GM06990 (cell line): ENCODE measurements around the gene AGAP1.

Experiments
- DNase-seq: peaks from one replicate; pipeline ENCODE4 v3.0.0-alpha.2; 2011; ENCODE audit not compliant: insufficient read length; ENCODE audit errors: extremely low read depth
- H3K27me3 ChIP-seq: replicated peaks from 2 replicates; pipeline ENCODE4 v1.6.0; 2011; ENCODE audit warnings: low read length; ENCODE audit not compliant: control insufficient read depth, insufficient read depth
- H3K36me3 ChIP-seq: 2 replicates; pipeline ENCODE4 v1.5.1; 2011; ENCODE audit warnings: low read length; ENCODE audit not compliant: control insufficient read depth, insufficient read depth
- H3K4me3 ChIP-seq: replicated peaks from 2 replicates; pipeline ENCODE4 v1.5.1; 2011; ENCODE audit warnings: low read depth, mild to moderate bottlenecking, control low read depth, low read length
- TF ChIP-seq, protein P1 (sequence below): IDR thresholded peaks from 2 replicates; pipeline ENCODE4 v1.5.1; 2011; ENCODE audit warnings: low read length, control low read depth, mild to moderate bottlenecking, inconsistent platforms; ENCODE audit not compliant: insufficient read depth, poor library complexity, severe bottlenecking

The AGAP1 gene

DNA sequence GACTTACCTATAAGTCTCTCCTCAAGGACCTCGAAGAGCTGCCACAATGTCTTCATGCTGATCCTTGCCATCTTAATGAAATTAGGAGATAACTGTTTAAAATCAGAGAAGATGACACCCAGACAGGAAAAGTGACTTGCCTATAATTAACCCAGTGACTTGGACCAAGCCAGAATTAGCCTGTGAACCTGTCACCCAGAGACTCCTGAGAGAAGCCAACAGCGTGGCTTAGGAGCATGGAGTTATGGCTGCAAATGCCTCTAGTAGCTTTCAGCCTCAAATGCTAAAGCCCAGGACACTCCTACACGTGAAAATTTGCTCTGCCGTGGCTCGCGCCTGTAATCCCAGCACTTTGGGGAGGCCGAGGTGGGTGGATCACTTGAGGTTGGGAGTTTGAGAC lies 570.2 kb downstream of the AGAP1 start:
- TF ChIP-seq, protein P1, sequence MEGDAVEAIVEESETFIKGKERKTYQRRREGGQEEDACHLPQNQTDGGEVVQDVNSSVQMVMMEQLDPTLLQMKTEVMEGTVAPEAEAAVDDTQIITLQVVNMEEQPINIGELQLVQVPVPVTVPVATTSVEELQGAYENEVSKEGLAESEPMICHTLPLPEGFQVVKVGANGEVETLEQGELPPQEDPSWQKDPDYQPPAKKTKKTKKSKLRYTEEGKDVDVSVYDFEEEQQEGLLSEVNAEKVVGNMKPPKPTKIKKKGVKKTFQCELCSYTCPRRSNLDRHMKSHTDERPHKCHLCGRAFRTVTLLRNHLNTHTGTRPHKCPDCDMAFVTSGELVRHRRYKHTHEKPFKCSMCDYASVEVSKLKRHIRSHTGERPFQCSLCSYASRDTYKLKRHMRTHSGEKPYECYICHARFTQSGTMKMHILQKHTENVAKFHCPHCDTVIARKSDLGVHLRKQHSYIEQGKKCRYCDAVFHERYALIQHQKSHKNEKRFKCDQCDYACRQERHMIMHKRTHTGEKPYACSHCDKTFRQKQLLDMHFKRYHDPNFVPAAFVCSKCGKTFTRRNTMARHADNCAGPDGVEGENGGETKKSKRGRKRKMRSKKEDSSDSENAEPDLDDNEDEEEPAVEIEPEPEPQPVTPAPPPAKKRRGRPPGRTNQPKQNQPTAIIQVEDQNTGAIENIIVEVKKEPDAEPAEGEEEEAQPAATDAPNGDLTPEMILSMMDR: no peak
- no peak overlapping the region for H3K4me3 ChIP-seq
- no peaks in the 10 kb centered on the region; the same call in 1 of the 2 replicates for H3K27me3 ChIP-seq
- H3K36me3 ChIP-seq: no peaks in the 10 kb centered on the region
- DNase-seq: no peak

DNA sequence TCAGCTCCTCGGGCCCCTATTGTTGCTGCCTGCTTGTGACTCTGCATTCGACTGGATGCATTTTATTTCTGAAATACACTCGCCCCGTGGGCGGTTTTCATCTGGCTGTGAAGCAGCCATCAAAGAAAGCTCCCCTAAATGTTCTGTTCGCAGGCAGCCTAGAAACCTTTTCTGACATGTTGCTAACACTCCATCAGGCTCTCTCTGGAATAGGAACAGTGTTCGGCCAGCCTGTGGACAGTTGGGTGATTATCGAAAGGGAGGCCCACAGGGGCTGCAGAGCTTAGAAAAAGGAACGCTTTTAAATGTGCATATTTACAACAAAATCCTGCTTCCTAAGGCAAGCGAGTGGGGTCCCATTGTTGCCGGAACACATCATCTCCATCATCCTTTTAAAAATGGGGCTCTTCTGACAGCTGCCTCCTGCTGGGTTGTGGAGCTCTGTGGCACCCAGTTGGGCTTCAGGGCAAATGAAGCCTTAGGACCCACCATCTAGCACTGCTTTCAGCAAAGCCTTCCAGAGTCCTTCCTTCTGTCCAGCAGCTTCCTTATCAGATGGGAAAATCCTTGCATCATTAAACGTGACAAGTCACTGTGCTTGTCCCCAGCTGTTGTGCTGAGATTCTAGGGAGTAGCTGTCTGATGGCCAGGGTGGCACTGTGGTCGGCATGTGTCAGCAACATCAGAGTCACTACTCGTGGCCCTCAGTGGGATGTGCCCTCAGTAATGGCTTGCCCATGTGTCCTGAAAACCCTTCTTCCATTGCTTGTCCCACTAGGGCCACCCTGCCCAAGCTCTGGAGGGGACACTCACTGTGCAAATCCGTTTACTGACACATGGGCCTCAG lies 571.7 kb downstream of the AGAP1 start:
- TF ChIP-seq, protein P1: no peak
- H3K27me3 ChIP-seq: no peaks in the 10 kb centered on the region; the same call in 1 of the 2 replicates
- no peak for DNase-seq
- no peaks in the 10 kb centered on the region for H3K36me3 ChIP-seq
- H3K4me3 ChIP-seq: no peak overlapping the region

DNA sequence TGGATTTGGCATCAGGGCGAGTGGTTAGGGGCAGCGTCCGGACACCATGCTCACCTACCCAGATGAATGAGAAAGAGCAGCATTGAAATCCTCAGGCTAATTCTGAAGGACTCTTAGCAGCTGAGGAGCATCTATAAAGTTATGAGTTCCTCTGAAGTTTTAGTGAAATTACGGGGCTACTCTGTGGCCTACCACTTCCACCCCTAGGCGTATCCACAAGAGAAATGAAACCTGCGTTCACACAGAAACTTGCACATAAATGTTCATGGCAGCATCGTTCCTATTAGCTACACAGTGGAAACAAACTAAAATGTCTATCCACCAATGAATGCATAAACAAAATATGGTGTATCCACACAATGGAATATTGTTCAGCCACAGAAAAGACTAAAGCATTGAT lies 576.4 kb downstream of the AGAP1 start:
- Histone ChIP-seq H3K36me3 (no peaks in the 10 kb centered on the region), H3K27me3 (no peaks in the 10 kb centered on the region), H3K4me3 (no peak overlapping the region)
- TF ChIP-seq, protein P1: no peak
- DNase-seq: no peak

DNA sequence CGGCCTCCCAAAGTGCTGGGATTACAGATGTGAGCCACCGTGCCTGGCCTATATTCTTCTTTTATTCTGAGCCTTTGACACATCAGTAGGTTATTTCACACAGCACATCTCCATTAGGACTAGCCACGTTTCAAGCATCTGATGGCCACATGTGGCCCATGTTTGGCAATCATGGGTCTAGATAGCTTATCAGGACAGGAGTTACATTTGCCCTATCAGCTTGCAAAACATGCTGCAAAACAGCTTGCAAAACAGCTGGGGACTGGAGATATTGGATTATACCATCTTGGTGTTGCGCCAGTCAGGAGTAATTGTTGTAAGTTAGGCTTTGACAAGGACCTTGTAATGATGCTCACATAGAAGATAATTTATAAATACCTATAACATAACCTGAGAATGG lies 579.4 kb downstream of the AGAP1 start:
- no peaks in the 10 kb centered on the region for H3K27me3 ChIP-seq
- TF ChIP-seq, protein P1: no peak
- no peak overlapping the region for H3K4me3 ChIP-seq
- H3K36me3 ChIP-seq: no peaks in the 10 kb centered on the region
- DNase-seq: no peak

DNA sequence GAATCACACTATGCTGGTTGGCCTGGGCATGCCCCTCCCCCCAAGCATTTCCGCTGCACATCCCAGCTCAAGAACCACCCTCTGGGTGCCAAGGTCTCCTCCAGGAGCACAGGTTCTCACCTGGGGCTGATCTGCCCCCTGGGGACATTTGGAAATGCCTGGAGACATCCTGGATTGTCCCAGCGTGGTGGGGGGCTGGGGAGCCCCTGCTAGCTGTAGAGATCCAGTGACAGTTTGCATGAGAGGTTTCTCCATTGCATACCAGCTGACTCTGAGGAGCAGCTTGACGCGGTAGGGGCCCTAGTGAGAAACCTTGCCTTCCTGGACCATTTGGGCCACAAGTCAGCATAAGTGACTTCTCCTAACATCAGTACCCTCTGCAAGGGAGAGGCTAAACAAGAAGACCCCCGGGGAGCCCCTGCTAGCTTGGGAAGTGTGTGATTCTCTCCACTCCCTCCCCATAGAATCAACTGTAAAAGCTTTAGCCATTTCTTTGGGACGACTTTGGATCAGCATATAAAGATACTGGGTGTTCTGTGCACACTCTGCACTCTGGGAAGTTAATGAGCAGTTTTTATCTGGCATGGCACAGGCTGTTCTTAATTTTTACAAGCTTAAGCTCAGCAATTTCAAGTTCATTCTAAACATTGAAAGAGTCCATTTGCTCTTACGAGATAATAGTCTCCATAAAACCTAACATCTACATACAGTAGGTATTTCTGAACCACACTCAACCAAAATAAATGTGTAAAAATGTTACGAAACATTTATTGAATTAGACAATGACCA lies 580.2 kb downstream of the AGAP1 start:
- TF ChIP-seq, protein P1: no peak
- Histone ChIP-seq H3K36me3 (no peaks in the 10 kb centered on the region), H3K4me3 (no peak overlapping the region), H3K27me3 (no peaks in the 10 kb centered on the region; the same call in 1 of the 2 replicates)
- no peak for DNase-seq
